GM12801 (cell line): Measurements from ENCODE around the gene LRRC42.

Source experiments
- TF ChIP-seq, protein P1 (sequence below): IDR thresholded peaks from one replicate; pipeline ENCODE4 v1.5.1; 2011; ENCODE audit warnings: control low read depth; ENCODE audit not compliant: insufficient read length; ENCODE audit errors: extremely low read depth

Gene LRRC42, protein sequence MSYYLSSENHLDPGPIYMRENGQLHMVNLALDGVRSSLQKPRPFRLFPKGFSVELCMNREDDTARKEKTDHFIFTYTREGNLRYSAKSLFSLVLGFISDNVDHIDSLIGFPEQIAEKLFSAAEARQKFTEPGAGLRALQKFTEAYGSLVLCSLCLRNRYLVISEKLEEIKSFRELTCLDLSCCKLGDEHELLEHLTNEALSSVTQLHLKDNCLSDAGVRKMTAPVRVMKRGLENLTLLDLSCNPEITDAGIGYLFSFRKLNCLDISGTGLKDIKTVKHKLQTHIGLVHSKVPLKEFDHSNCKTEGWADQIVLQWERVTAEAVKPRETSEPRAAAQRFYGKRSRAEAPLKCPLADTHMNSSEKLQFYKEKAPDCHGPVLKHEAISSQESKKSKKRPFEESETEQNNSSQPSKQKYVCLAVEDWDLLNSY

DNA sequence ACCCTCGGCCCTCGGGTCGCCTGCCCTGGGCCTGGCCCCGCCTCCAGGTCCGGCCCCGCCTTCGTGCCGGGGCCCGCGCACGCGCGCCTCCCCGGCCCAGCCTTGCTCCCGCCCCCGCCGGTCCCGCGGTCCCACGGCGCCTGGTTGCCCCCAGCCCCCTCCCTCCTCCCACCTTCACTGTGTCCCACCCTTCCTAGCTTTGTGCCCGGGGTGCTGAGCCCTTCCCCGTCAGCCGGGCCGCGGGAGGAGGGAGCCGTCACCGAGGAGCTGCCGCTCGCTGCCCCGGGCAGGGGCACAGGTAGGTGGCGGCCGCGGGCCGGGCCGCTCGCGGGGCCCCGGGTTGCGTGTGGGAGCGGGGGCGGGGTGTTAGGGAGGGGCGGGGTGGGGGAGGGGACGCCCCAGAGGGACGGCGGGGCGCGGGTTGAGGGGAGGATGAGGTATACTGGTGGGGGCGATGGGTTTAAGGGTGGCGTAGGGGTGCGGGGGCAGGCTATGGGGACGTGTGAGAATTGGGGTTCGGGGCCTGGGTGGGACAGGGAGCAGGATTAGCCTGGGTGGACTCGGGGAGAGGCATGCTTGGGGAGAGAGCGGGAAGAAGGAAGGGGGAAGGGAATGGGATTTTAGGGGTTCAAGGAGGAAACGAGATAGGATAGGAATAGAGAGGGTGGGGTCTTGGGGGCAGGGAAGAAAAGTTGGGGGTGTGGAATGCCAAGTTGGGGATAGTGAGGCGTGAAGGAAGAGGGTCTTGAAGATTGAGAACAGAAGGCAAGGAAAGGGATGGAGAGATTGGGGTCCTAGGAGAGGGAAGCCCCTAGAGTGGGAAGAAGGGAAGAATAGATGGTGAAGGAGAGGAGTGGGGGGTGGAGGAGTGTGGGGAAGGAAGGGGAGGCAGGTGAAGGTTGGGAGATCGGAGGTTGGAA is at the start of gene LRRC42:
Gene LRRC42, plus strand, starts transcription at position 99 of the 920 bp plus-strand sequence. CDS start 5,650 bp downstream, outside the sequence.
- TF ChIP-seq, protein P1, sequence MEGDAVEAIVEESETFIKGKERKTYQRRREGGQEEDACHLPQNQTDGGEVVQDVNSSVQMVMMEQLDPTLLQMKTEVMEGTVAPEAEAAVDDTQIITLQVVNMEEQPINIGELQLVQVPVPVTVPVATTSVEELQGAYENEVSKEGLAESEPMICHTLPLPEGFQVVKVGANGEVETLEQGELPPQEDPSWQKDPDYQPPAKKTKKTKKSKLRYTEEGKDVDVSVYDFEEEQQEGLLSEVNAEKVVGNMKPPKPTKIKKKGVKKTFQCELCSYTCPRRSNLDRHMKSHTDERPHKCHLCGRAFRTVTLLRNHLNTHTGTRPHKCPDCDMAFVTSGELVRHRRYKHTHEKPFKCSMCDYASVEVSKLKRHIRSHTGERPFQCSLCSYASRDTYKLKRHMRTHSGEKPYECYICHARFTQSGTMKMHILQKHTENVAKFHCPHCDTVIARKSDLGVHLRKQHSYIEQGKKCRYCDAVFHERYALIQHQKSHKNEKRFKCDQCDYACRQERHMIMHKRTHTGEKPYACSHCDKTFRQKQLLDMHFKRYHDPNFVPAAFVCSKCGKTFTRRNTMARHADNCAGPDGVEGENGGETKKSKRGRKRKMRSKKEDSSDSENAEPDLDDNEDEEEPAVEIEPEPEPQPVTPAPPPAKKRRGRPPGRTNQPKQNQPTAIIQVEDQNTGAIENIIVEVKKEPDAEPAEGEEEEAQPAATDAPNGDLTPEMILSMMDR = no peak

DNA sequence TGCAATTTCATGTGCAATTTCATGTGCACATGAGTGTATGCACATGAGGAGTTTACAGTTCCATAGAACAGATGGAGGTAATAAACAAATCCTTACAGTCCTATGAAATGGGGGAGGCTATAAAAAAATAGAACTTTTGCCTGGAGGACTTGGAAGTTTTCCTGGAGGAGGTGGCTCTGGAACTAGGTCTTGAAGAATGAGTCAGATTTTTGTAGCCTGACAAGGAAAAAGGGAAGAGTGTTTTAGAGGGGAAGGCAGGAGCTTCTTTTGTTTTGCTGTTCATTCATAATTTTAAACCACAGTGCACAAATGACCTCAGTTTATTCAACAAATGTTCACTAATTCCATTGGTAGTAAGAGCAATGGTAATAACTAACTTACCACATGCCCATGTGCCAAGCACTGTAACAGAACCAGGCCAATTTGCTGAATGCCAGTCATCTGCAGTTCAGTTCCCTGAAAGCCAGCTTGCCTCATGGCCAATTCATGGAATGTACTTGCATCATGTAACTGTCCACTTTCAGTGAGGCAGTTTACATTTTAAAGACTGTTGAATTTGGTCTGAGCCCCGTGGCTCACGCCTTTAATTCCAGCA is 49.4 kb upstream of the LRRC42 start:
- TF ChIP-seq, protein P1 = no peak

DNA sequence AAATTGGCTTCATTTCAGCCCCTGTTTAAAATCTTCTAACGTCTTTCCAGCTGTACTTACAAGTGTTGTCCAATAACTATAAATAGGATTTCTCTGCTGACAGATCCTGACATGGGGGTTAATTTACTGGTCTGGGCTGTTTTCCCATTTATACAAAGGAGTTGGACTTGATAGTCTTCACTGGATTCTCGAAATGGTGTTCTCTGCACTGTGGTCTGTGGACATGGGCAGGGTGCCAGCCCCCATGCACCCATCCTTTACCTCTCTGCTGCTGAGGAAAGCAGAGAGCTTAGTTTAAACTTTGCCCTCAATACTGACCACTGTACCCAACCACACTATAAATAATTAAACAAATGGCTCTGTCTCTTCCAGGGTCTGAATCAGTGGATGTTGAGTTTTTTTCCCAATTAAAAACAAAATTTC is 46.9 kb upstream of the LRRC42 start:
- TF ChIP-seq, protein P1 = no peak

DNA sequence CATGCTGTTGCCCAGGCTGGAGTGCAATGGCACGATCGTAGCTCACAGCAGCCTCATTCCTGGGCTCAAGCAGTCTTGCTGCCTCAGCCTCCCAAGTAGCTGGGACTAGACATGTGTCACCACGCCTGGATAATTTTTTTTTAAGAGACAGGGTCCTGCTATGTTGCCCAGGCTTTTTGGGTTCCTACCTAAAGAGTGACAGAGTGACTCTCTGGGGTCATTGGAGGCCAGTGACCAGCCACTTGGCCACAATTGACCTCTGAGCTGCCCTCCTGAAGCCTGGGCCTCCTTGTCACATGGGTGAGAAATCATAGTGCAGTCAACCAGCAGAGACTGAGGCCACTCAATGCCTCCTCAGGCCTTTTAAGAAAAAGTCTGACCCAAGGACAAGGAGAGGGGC is 46.4 kb upstream of the LRRC42 start:
- TF ChIP-seq, protein P1 = no peak

DNA sequence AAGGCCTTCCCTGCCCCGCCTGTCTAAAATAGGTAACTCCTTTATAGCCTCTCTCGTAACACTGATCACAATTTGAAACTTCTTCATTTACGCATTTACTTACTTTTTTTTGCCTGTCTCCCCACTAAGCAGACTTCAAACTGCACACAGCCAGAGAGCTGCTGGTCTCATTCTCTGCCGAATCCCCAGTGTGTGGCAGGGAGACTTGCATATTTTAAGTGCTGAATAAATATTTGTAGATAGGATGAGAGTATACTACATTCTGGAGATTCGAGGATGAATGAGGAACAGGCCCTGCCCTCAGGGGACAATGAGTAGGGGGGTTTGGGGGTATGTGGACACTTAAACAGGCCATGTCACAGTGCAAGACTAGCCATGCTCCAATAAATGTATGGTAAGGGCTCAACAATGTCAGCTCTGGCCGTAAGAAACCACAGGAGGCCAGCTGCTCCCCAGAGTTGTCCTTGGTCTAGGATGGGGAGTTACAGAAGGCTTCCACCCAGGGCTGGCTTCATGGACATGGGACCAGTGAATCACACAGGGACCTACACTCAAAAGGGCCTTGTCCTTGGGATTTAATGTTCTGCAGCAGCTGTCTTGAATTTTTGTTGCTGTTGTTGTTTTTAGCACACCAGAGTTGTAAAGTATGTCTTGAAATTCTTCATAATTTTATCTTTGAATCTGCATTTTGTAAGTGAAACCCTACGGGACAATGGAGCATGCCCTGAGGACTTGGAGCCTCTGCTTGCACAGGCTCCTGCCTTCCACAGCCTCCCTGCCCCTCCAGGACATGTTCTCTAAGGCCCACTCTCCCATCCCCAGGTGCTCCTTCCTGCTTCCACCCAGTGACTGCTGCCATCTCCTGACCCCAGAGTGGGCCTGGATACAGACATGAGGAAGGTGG is 43.7 kb upstream of the LRRC42 start:
- TF ChIP-seq, protein P1 = no peak

DNA sequence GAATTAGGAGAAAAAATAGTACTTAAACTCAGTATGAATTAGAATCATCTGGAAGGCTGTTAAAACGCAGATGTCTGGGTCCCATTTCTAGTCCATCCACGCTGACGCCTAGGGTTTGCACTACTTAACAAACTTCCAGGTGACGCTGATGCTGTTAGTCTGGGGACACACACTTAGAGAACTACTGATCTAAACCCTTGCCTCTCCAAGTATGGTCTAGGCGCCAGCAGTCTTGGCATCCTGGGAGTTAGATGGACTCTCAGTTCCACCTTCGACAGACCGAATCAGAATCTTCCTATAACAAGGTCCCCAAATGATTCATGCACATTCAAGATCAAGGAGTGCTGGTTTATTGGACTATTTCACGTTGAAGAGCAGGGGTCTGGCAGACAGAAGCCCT is 40.6 kb upstream of the LRRC42 start:
- TF ChIP-seq, protein P1 = no peak
